ENCODE data around the gene SLC13A1.

Gene SLC13A1

DNA sequence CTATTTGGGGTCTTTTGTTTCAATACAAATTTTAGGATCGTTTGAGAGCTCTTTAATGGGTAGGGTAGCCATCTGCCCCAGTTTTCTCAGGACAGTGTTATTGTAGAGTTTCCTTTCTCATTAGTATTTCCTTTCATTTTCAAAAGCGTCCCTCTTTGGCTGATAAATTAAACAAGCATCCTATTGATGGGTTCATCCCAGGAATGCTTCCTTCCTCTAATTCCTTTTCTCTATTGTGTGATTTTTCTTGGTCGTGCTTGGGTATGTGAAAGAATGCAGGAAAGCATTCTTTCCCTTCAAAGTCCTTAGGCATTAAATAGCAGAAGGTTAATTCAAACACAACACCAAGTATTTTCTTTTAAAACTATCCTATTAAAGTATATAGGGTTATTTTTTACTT is 14.0 kb downstream of the SLC13A1 start:
- no peak overlapping the region for H3K27ac ChIP-seq (ENCODE audit: extremely low read depth, low read depth, low read length)
- H3K9me3 ChIP-seq (ENCODE audit: control insufficient read depth, insufficient read depth, low read depth, low read length) = no peaks in the 10 kb centered on the region
- TF ChIP-seq ATF2 (tag by site-specific recombination; IDR thresholded peaks at IDR 0.05; ENCODE audit: low read depth) (no peak), ZSCAN30 (tag by site-specific recombination; IDR thresholded peaks at IDR 0.05) (no peak), ZNF10 (tag by site-specific recombination; IDR thresholded peaks at IDR 0.05) (no peak), PRDM6 (tag by site-specific recombination; IDR thresholded peaks at IDR 0.05) (no peak), ZBTB1 (tag by site-specific recombination; IDR thresholded peaks at IDR 0.05) (no peak), ZNF623 (tag by site-specific recombination; IDR thresholded peaks at IDR 0.05) (no peak), MZF1 (tag by site-specific recombination; IDR thresholded peaks at IDR 0.05; ENCODE audit: borderline replicate concordance) (no peak), ZNF114 (tag by site-specific recombination; IDR thresholded peaks at IDR 0.05) (no peak), ZNF747 (tag by site-specific recombination; IDR thresholded peaks at IDR 0.05) (no peak), ZNF121 (tag by site-specific recombination; IDR thresholded peaks at IDR 0.05) (no peak), ZFP3 (tag by site-specific recombination; IDR thresholded peaks at IDR 0.05; ENCODE audit: low read depth) (no peak), ZNF521 (tag by site-specific recombination; IDR thresholded peaks at IDR 0.05) (no peak)
- TF ChIP-seq, protein P1, sequence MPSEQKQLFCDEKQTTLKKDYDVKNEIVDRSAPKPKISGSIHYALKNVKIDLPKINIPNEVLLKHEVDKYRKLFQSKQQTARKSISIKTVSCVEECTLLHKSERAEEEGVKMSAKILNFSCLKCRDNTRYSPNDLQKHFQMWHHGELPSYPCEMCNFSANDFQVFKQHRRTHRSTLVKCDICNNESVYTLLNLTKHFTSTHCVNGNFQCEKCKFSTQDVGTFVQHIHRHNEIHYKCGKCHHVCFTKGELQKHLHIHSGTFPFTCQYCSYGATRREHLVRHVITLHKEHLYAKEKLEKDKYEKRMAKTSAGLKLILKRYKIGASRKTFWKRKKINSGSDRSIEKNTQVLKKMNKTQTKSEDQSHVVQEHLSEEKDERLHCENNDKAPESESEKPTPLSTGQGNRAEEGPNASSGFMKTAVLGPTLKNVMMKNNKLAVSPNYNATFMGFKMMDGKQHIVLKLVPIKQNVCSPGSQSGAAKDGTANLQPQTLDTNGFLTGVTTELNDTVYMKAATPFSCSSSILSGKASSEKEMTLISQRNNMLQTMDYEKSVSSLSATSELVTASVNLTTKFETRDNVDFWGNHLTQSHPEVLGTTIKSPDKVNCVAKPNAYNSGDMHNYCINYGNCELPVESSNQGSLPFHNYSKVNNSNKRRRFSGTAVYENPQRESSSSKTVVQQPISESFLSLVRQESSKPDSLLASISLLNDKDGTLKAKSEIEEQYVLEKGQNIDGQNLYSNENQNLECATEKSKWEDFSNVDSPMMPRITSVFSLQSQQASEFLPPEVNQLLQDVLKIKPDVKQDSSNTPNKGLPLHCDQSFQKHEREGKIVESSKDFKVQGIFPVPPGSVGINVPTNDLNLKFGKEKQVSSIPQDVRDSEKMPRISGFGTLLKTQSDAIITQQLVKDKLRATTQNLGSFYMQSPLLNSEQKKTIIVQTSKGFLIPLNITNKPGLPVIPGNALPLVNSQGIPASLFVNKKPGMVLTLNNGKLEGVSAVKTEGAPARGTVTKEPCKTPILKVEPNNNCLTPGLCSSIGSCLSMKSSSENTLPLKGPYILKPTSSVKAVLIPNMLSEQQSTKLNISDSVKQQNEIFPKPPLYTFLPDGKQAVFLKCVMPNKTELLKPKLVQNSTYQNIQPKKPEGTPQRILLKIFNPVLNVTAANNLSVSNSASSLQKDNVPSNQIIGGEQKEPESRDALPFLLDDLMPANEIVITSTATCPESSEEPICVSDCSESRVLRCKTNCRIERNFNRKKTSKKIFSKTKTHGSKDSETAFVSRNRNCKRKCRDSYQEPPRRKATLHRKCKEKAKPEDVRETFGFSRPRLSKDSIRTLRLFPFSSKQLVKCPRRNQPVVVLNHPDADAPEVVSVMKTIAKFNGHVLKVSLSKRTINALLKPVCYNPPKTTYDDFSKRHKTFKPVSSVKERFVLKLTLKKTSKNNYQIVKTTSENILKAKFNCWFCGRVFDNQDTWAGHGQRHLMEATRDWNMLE (tag by site-specific recombination; conservative IDR thresholded peaks at IDR 0.05; ENCODE audit: low read depth) = no peak
- TF ChIP-seq, protein P2, sequence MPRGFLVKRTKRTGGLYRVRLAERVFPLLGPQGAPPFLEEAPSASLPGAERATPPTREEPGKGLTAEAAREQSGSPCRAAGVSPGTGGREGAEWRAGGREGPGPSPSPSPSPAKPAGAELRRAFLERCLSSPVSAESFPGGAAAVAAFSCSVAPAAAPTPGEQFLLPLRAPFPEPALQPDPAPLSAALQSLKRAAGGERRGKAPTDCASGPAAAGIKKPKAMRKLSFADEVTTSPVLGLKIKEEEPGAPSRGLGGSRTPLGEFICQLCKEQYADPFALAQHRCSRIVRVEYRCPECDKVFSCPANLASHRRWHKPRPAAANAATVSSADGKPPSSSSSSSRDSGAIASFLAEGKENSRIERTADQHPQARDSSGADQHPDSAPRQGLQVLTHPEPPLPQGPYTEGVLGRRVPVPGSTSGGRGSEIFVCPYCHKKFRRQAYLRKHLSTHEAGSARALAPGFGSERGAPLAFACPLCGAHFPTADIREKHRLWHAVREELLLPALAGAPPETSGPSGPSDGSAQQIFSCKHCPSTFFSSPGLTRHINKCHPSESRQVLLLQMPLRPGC (tag by site-specific recombination; IDR thresholded peaks at IDR 0.05) = no peak
- TF ChIP-seq, protein P3, sequence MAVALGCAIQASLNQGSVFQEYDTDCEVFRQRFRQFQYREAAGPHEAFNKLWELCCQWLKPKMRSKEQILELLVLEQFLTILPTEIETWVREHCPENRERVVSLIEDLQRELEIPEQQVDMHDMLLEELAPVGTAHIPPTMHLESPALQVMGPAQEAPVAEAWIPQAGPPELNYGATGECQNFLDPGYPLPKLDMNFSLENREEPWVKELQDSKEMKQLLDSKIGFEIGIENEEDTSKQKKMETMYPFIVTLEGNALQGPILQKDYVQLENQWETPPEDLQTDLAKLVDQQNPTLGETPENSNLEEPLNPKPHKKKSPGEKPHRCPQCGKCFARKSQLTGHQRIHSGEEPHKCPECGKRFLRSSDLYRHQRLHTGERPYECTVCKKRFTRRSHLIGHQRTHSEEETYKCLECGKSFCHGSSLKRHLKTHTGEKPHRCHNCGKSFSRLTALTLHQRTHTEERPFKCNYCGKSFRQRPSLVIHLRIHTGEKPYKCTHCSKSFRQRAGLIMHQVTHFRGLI (tag by site-specific recombination; IDR thresholded peaks at IDR 0.05) = no peak
- no peaks in the 10 kb centered on the region for H3K4me1 ChIP-seq (ENCODE audit: control insufficient read depth, insufficient read depth, low read length)
- no peaks in the 10 kb centered on the region for H3K36me3 ChIP-seq (ENCODE audit: control insufficient read depth in 2 of 2, insufficient read depth in 1 of 2, low read length in 2 of 2)
- ChIA-PET POLR2A (no interaction called here), CTCF (interaction anchor here (1.4 kb wide), 1 partner anchor 182 kb away, joined by 3 read pairs; no protein-coding TSS in a partner anchor)
- H3K4me3 ChIP-seq (ENCODE audit: low read depth, low read length) = no peak overlapping the region
